Body of pancreas (tissue), 4 donors: Measurements from ENCODE around the gene PPP1R3C. TPM values are rescaled to one million over a fixed set of nuclear protein-coding genes. Genes with fewer than 3 reads are reported as not detected.

ENCODE experiments used
- ATAC-seq: fragments of 150-250 bp; one replicate; pipeline ENCODE4 v1.9.1; 2016
- DNase-seq, 4 donors: peaks; one replicate each; pipeline ENCODE4 v3.0.0-alpha.2; 2019
- H3K27ac ChIP-seq, 4 donors: fragments of 200-600 bp; sonication (generic); 1 replicate in 3 of 4; 2 replicates in 1 of 4; pipeline versions ENCODE4 v1.5.1 to v1.6.1; 2016 to 2019; ENCODE audit warnings: mild to moderate bottlenecking in 1 of 4, mixed read lengths in 1 of 4, moderate library complexity in 1 of 4
- H3K27me3 ChIP-seq, 2 donors: fragments of 200-600 bp; sonication (generic); one replicate each; pipeline ENCODE4 v1.6.0; 2016; ENCODE audit warnings: mild to moderate bottlenecking in 1 of 2
- H3K36me3 ChIP-seq, 2 donors: fragments of 200-600 bp; sonication (generic); replicated peaks in 1 of 2; 2 replicates each; pipeline ENCODE4 v1.5.1; 2016; ENCODE audit warnings: low read depth in 2 of 2; ENCODE audit not compliant: insufficient read depth in 1 of 2
- H3K4me1 ChIP-seq: fragments of 200-600 bp; sonication (generic); one replicate; pipeline ENCODE4 v1.6.0; 2016
- H3K4me3 ChIP-seq, 2 donors: fragments of 200-600 bp; sonication (generic); 1 replicate in 1 of 2; 2 replicates in 1 of 2; pipeline ENCODE4 v1.5.1; 2016 to 2019
- H3K9me3 ChIP-seq, 3 donors: fragments of 200-600 bp; sonication (generic); 1 replicate in 2 of 3; 2 replicates in 1 of 3; pipeline ENCODE4 v1.5.1; 2016
- POLR2A ChIP-seq, 3 donors: fragments of 450-650 bp; IDR thresholded peaks; one replicate each; pipeline ENCODE4 v1.6.1; 2016; ENCODE audit warnings: antibody characterized with exemption in 3 of 3, mild to moderate bottlenecking in 2 of 3
- WGBS, 2 donors: methylation state at CpG; one replicate each; pipeline ENCODE4 v1.1.5; 2017; 5-methylcytosine and 5-hydroxymethylcytosine counted together
- intact Hi-C: fragments of 100-400 bp; cut with DNase I; formaldehyde crosslinking; loops from one replicate; pipeline ENCODE4 v1.15.1; 2023
- total RNA-seq, 2 donors: library from RNA; depleted of rRNA; stranded (reverse); fragments of >200 nt; gene quantifications; one replicate each; pipeline ENCODE4 v1.1.0, GENCODE V29; 2016
- TF ChIP-seq, protein P1 (sequence below), 7 experiments: fragments of 450-650 bp in 4 of 7; fragments of 200-600 bp in 3 of 7; sonication (generic) in 3 of 7; IDR thresholded peaks; one replicate each; pipeline ENCODE4 v1.5.1; 2016 to 2019; ENCODE audit warnings: antibody characterized with exemption in 7 of 7

The PPP1R3C gene
- total RNA-seq, 2 donors from 2014 or later, result 9.6 to 15.6 TPM

- Histone ChIP-seq H3K9me3 (no peaks in the 10 kb centered on the region), H3K36me3 (no peaks in the 10 kb centered on the region), H3K4me1 (no peaks in the 10 kb centered on the region), H3K27ac (no peak overlapping the region), H3K27me3 (no peaks in the 10 kb centered on the region), H3K4me3 (no peak overlapping the region)
- intact Hi-C loops, result no loop called here
- no peak for ATAC-seq
- DNase-seq, result no peak
- 68 to 86% methylated on average over 1 of the region's 1 CpG for WGBS, 2 donors
- no peak for TF ChIP-seq POLR2A (IDR thresholded peaks at IDR 0.05)
- TF ChIP-seq, protein P1, sequence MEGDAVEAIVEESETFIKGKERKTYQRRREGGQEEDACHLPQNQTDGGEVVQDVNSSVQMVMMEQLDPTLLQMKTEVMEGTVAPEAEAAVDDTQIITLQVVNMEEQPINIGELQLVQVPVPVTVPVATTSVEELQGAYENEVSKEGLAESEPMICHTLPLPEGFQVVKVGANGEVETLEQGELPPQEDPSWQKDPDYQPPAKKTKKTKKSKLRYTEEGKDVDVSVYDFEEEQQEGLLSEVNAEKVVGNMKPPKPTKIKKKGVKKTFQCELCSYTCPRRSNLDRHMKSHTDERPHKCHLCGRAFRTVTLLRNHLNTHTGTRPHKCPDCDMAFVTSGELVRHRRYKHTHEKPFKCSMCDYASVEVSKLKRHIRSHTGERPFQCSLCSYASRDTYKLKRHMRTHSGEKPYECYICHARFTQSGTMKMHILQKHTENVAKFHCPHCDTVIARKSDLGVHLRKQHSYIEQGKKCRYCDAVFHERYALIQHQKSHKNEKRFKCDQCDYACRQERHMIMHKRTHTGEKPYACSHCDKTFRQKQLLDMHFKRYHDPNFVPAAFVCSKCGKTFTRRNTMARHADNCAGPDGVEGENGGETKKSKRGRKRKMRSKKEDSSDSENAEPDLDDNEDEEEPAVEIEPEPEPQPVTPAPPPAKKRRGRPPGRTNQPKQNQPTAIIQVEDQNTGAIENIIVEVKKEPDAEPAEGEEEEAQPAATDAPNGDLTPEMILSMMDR (IDR thresholded peaks at IDR 0.05), result no peak
These were observed 30.1 kb upstream of the PPP1R3C start for GRCh38 chr10:91662993-91663392.

GRCh38 chr10:91653219-91653870 lies 20.5 kb upstream of the PPP1R3C start:
- no peak overlapping the region for H3K4me3 ChIP-seq
- H3K27me3 ChIP-seq, result no peaks in the 10 kb centered on the region
- DNase-seq (no peak), ATAC-seq (no peak)
- intact Hi-C loops, result no loop called here
- H3K36me3 ChIP-seq, result no peaks in the 10 kb centered on the region
- WGBS, 2 donors, result 68 to 79% methylated on average over 6 of the region's 6 CpGs
- no peak overlapping the region for H3K27ac ChIP-seq
- H3K9me3 ChIP-seq, result no peaks in the 10 kb centered on the region
- TF ChIP-seq, protein P1 (IDR thresholded peaks at IDR 0.05), result no peak
- no peak for TF ChIP-seq POLR2A (IDR thresholded peaks at IDR 0.05)
- H3K4me1 ChIP-seq, result no peaks in the 10 kb centered on the region

DNA sequence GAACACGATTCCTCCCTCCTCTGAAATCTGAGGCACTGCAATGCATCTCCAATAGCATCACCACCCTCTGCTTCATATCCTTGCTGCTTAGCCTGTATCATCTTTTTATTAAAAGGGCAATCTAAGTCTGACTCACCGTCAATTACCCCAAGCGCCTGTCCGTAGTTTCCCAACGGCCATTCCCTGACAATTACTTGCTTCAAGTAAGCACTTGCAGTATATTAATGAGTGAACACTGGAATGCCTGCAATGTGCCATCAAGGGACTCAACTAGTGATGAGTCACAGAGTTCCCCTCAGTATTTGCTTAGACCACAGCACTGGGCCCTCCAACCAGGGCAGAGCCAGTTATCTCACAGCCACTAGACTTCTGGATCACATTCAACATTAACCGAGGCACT lies 19.5 kb upstream of the PPP1R3C start:
- intact Hi-C loops, result no loop called here
- ATAC-seq (no peak), DNase-seq (peak in 1 of 4 donors; percentile 9)
- no peak overlapping the region for H3K4me3 ChIP-seq
- TF ChIP-seq POLR2A (IDR thresholded peaks at IDR 0.05), result no peak
- TF ChIP-seq, protein P1 (IDR thresholded peaks at IDR 0.05), result no peak
- H3K27me3 ChIP-seq, result no peaks in the 10 kb centered on the region
- no peaks in the 10 kb centered on the region for H3K9me3 ChIP-seq
- H3K36me3 ChIP-seq, result no peaks in the 10 kb centered on the region
- H3K4me1 ChIP-seq, result no peaks in the 10 kb centered on the region
- no peak overlapping the region for H3K27ac ChIP-seq
- WGBS, 2 donors, result 61 to 64% methylated on average over 6 of the region's 6 CpGs

DNA sequence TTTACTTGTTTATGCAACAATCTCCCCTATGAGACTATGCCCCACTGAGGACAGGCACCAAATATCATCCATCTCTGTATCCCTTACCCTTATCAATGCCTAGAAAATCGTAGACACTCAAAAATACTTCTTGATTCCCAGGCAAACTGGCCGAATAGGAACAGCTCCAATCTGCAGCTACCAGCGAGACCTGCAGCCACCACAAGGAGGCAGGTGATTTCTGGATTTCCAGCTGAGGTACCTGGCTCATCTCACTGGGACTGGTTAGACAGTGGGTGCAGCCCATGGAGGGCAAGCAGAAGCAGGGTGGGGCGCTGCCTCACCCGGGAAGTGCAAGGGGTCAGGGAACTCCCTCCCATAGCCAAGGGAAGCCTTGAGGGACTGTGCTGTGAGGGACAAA lies 10.8 kb upstream of the PPP1R3C start:
- intact Hi-C loops, result no loop called here
- Histone ChIP-seq H3K27me3 (no peaks in the 10 kb centered on the region), H3K9me3 (no peaks in the 10 kb centered on the region), H3K36me3 (no peaks in the 10 kb centered on the region), H3K4me1 (no peaks in the 10 kb centered on the region), H3K27ac (no peak overlapping the region), H3K4me3 (no peak overlapping the region)
- DNase-seq (no peak), ATAC-seq (no peak)
- WGBS, 2 donors, result 50 to 63% methylated on average over 4 to 5 of the region's 5 CpGs
- no peak for TF ChIP-seq POLR2A (IDR thresholded peaks at IDR 0.05)
- TF ChIP-seq, protein P1 (IDR thresholded peaks at IDR 0.05), result peak in 3 of 7 experiments; percentile 15 to 27 (median 19)
